ENCODE measurements around the gene ZNF268.
"Not testable (repeated sequence)": the region's sequence is repeated elsewhere in the genome, so short reads cannot be mapped to it uniquely, and the experiment has no call there.

The ZNF268 gene

DNA sequence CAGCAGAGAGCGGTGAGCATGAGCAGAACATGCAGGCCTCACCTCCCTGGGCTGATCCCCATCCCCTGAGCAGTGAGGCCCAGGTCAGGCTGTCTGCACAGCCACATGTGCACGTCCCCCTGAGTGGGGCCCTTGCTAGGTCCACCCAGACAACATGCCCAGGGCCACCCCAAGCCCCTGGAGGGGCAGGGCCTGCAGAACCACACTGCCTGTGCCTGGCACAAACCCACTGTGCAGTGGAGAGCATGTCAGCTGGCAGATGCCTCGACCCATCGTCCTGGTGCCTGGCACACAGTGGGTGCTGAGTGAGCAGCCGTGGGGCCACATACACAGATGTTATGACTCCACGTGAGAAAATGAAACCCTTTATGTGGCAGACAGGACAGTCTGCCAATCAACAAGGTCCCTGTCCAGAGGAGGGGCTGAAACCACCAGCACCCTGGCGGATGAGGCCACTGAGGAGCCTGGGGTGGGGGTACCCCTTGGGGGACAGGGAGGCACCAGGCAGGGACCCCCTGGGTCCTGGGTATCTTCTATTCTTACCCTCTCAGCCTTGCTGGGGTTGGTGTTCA lies 46.1 kb downstream of the ZNF268 start:
- DNase-seq: no peak

DNA sequence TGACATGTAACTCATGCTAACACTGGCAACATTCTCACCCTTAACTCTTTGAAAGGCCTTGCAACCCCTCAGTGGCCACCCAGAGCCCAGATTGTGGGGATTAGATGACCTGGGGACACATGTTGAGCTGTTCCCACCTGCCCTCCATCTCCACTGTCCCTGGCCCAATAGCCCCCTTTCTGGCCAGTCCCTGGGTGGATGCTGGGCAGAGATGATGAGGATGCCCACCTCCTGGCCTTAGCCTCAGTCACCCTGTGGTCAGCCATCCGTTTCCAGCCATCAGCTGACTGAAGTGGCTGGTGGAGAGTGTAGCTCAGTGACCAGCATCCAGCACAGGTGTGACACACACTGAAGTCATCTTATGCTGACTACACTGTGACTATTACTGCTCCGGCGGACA lies 49.7 kb downstream of the ZNF268 start:
- no peak for DNase-seq

DNA sequence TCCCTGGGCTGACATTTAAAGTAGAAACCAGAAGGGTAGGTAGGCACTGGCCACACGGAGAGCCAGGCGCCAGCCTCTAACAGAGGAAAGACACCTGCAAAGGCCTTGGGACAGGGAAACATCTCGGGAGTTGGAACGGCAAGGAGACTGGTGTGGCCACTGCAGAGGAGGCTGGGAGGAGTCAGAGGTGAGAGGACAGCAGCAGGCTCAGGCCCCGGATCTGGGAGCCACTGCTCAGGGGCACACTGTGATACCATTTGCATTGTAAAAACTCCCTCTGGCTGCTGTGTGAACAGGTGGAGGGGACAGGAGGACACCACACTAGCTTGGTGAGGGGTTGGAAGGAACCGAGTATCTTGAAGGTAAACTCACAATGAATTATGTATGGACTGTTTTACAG lies 51.7 kb downstream of the ZNF268 start:
- DNase-seq: no peak

DNA sequence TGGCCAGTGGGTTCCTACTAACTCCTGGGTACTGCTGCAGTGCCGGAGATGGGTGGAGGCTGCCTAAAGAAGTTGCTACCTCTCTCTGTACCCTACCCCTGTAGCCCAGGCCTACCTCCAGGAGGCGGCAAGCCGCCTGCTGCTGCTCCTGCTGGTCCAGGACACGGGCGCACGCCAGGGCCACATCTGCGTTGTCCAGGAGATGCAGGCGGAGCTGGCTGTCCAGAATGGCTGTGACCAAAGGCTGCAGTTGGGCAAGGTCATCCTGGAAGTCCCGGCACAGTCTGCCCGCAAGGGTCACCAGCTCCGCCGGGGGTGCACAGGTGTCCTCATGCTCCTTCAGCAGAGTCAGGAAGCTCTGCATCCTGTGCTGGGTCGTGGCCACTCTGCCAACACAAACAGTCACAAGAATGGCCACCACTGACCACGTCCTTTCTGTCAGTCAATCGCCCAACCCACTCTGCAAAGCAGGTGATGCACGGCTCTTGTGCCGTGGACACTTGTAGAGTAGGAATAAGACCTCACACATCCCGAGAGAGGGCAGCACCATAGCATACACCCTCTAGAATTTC lies 52.8 kb downstream of the ZNF268 start:
- no peak for DNase-seq

DNA sequence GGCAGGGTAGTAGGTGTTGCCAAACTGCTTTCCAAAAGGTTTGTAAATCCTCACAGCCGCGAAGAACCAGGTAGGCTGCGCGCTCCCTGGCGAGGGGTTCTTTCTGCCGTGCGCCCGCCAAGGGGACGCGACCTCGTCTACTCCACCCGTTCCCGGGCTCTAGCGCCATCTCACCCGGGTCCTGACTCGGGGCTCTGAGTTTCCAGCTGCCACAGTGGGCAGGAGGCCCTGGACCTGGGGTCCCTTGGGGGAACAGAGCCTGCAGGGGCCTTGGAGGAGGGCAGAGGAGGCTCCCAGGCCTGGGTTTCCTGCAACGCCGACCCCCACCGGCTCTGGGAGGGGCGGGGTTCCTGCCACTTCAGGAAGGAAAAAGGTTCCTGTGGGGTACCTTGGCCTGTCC lies 53.7 kb downstream of the ZNF268 start:
- no peak for DNase-seq

DNA sequence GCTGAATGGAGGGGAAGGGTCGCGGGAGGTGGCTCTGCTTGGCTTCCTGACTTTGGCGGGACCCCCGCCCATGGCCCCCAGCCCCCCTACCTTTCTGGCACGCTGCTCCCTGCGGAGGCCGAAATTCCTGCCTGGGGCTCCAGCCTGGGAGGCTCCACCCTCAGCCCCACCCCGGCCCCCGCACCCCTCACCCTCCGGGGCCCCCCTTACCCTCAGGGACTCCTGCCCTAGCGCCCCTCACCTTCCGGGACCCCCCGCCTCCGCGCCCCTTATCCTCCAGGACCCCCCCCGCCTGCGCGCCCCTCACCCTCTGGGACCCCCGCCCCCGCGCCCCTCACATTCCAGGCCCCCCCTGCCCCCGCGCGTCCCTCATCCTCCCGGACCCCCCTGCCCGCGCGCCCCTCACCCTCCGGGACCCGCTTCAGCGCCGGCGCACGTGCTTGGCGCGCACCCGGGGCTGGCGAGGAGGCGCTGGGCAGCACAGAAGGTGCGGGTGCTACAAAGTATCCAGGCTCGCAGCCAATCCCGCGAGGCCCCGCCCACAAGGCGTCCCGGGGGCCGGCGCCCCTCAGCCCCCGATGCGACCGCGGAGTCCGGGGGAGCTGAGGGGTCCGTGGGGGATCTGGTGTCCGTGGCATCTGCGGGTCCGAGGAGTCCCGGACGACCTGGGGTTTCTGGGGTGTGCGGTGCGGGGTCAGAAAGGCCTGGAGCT lies 54.3 kb downstream of the ZNF268 start, which contains the start of gene ANHX:
Gene ANHX, minus strand, starts transcription at position 477 of the 712 bp plus-strand sequence. CDS start 1,521 bp downstream, outside the sequence.
- no peak for DNase-seq

DNA sequence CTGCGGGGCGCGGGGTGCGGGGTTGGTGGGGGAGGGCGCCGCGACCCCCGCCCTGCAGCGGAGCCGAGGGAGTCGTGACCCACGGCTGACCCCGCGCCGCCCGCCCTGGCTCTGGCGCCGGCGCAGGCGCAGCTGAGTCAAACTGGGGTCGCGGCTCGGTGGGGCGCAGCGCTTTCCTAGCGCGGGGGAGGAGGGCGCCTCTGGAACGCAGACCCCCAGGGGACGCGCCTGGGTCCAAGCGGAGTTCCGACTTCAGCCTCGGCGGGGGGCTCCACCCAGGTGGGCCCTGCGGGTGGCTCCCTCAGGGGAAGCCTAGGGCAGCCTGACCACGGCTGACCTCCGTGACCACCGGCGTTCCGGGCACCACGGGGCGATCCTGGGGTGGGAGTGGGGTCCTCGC lies 54.8 kb downstream of the ZNF268 start:
- no peak for DNase-seq

DNA sequence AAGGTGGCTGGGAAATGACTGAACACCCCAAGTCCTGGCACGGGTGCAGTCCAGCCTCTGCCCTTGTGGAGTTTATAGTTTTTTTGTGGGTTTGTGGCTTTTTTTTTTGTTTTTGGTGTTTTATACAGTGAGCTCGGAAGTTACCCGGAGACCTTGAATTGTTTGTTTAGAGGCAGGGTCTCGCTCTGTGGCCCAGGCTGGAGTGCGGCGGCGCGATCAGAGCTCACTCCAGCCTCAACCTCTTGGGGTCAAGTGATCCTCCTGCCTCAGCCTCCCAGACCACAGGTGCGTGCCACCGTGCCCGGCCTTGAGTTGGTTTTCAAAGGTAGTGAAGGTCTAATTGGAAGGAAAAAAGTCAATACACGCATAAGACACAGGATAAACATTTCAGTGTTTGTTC lies 55.3 kb downstream of the ZNF268 start:
- DNase-seq: no peak

DNA sequence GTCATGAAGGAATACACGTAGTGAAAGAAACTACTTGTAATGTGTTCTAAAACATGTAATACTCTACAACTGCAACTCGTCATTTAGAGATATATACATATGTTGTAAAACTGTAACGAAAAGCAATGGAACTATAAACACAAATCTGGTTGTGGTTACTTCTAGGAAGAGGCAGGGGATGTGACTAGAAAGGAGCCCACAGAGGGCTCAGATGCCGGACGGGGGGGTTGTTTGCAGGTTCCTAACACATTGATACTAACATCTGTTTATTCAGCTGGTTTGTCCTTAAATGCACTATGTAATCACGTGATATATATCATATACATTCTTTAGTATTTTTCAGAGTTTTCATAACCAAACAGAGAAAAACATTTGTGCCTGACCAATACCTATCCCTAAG lies 70.4 kb downstream of the ZNF268 start:
- DNase-seq: no peak

DNA sequence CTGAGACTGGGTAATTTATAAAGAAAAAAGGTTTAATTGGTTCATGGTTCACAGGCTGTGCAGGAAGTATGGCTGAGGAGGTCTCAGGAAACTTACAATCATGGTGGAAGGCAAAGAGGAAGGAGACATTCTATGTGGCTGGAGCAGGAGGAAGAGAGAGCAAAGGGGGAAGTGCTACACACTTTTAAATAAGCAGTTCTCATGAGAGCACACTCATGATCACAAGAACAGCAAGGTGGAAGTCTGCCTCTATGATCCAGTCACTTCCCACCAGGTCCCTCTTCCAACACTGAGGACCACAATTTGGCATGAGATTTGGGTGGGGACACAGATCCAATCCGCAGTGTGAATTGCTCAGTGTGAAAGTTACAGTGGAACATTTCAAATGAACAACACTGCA lies 74.5 kb downstream of the ZNF268 start:
- DNase-seq: not testable (repeated sequence)

DNA sequence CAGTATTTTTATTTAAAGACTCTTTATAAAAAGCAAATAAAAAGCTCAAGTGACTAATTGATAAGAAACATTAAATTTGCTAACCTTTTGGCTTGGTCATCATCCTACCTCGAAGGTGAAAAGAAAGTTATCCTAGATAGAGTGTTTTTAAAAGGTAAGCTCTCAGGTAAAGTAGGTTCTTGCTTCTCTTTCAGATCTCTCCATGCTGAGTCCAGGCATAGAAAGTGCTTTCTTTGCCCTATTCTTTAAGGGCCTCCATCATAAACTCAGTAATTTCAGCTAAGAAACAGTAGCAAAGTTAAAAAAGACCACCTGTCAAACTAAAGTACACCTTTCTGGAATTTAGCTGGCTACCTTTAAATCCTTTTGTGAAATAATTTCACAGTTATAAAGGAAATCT lies 75.0 kb downstream of the ZNF268 start:
- no peak for DNase-seq

DNA sequence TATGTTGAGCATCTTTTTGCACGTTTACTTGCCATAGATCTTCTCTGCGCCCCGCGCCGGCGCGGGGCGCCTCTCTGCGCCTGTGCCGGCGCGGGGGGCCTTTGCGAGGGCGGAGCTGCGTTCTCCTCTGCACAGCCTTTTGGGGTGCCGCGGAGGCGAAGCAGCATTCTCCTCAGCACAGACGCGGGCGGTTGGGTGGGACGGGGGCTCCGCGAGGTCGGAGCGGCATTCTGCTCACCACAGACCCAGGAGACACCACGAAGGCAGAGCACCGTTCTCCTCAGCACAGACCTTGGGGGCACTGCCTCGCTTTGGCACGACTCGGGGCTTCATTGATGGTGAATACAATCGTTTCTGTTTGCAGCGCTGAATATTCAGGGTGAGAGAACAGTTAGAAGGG lies 82.9 kb downstream of the ZNF268 start:
- no peak for DNase-seq

All from inflammatory macrophage treated with lipopolysaccharide for 1 hour (primary cell).